Neural crest cell (in vitro differentiated cells): ENCODE results near the gene DCN. TPM values are rescaled to one million over a fixed set of nuclear protein-coding genes. Genes with fewer than 3 reads are reported as not detected.
A peak's percentile ranks its signal among the peaks of the same experiment; 100 is the strongest.

Experiments used
- DNase-seq: peaks from one replicate; pipeline ENCODE4 v3.0.0; 2021; ENCODE audit warnings: low read depth, mixed read lengths, low spot score
- H3K27ac Mint-ChIP-seq: one replicate; pipeline ENCODE4 v1.8.0; 2021; ENCODE audit warnings: mild to moderate bottlenecking, mixed read lengths; ENCODE audit not compliant: unreplicated experiment
- H3K27me3 Mint-ChIP-seq: 2 replicates; pipeline ENCODE4 v1.8.0; 2021; ENCODE audit warnings: low read depth, mild to moderate bottlenecking, mixed read lengths
- H3K36me3 Mint-ChIP-seq: 2 replicates; pipeline ENCODE4 v1.8.0; 2021; ENCODE audit warnings: low read depth, mild to moderate bottlenecking, mixed read lengths
- H3K4me1 Mint-ChIP-seq: 2 replicates; pipeline ENCODE4 v1.8.0; 2021; ENCODE audit warnings: mixed read lengths
- H3K4me3 Mint-ChIP-seq: one replicate; pipeline ENCODE4 v1.8.0; 2021; ENCODE audit warnings: mild to moderate bottlenecking, mixed read lengths
- H3K9me3 Mint-ChIP-seq: 2 replicates; pipeline ENCODE4 v1.8.0; 2021; ENCODE audit warnings: mixed read lengths
- CTCF ChIP-seq: fragments of 200-600 bp; sonication (generic); conservative IDR thresholded peaks from 2 replicates; pipeline ENCODE4 v1.5.0; 2021; ENCODE audit warnings: antibody characterized with exemption, mild to moderate bottlenecking
- total RNA-seq: library from RNA; stranded (reverse); gene quantifications from 2 replicates; pipeline ENCODE4 v1.2.1, GENCODE V29; 2021

Gene DCN
- total RNA-seq, 1 donor from 2014 or later = 19.6 TPM

GRCh38 chr12:91109148-91109564 is 73.5 kb downstream of the DCN start:
- H3K4me1 Mint-ChIP-seq = peaks cover 12% of the 10 kb centered on the region
- peak overlapping the region; percentile 40 for H3K4me3 Mint-ChIP-seq
- H3K27ac Mint-ChIP-seq = no peak overlapping the region
- peaks cover 3% of the 10 kb centered on the region for H3K9me3 Mint-ChIP-seq
- DNase-seq = peak; percentile 44
- peak; percentile 77 for TF ChIP-seq CTCF
- no peaks in the 10 kb centered on the region for H3K27me3 Mint-ChIP-seq
- H3K36me3 Mint-ChIP-seq = no peaks in the 10 kb centered on the region

- Mint-ChIP-seq H3K4me1 (peaks cover 12% of the 10 kb centered on the region), H3K27ac (no peak overlapping the region), H3K4me3 (no peak overlapping the region), H3K36me3 (no peaks in the 10 kb centered on the region), H3K27me3 (no peaks in the 10 kb centered on the region), H3K9me3 (peaks cover 3% of the 10 kb centered on the region)
- no peak for DNase-seq
- no peak for TF ChIP-seq CTCF
These were observed 74.3 kb downstream of the DCN start for GRCh38 chr12:91108196-91108755.

- no peak for DNase-seq
- Mint-ChIP-seq H3K4me1 (peaks cover 7% of the 10 kb centered on the region), H3K9me3 (peaks cover 3% of the 10 kb centered on the region), H3K36me3 (no peaks in the 10 kb centered on the region), H3K27ac (no peak overlapping the region), H3K27me3 (no peaks in the 10 kb centered on the region), H3K4me3 (no peak overlapping the region)
- no peak for TF ChIP-seq CTCF
These were observed 76.3 kb downstream of the DCN start for GRCh38 chr12:91106283-91106682.

GRCh38 chr12:91105807-91106206 is 76.8 kb downstream of the DCN start:
- H3K9me3 Mint-ChIP-seq = peaks cover 3% of the 10 kb centered on the region
- no peaks in the 10 kb centered on the region for H3K36me3 Mint-ChIP-seq
- no peak overlapping the region for H3K4me3 Mint-ChIP-seq
- H3K27me3 Mint-ChIP-seq = no peaks in the 10 kb centered on the region
- no peak overlapping the region for H3K27ac Mint-ChIP-seq
- TF ChIP-seq CTCF = no peak
- no peak for DNase-seq
- H3K4me1 Mint-ChIP-seq = peaks cover 3% of the 10 kb centered on the region

GRCh38 chr12:91104812-91105466 is 77.7 kb downstream of the DCN start:
- peaks cover 3% of the 10 kb centered on the region for H3K4me1 Mint-ChIP-seq
- no peaks in the 10 kb centered on the region for H3K36me3 Mint-ChIP-seq
- peaks cover 3% of the 10 kb centered on the region for H3K9me3 Mint-ChIP-seq
- H3K4me3 Mint-ChIP-seq = no peak overlapping the region
- no peak overlapping the region for H3K27ac Mint-ChIP-seq
- TF ChIP-seq CTCF = no peak
- H3K27me3 Mint-ChIP-seq = no peaks in the 10 kb centered on the region
- no peak for DNase-seq
